Embryonic facial prominence (tissue), 1 donor: ENCODE measurements around the gene HLCS.

Source experiments
- DNase-seq: peaks from one replicate; pipeline ENCODE4 v3.0.0-alpha.2; 2016; ENCODE audit errors: extremely low spot score

HLCS gene

DNA sequence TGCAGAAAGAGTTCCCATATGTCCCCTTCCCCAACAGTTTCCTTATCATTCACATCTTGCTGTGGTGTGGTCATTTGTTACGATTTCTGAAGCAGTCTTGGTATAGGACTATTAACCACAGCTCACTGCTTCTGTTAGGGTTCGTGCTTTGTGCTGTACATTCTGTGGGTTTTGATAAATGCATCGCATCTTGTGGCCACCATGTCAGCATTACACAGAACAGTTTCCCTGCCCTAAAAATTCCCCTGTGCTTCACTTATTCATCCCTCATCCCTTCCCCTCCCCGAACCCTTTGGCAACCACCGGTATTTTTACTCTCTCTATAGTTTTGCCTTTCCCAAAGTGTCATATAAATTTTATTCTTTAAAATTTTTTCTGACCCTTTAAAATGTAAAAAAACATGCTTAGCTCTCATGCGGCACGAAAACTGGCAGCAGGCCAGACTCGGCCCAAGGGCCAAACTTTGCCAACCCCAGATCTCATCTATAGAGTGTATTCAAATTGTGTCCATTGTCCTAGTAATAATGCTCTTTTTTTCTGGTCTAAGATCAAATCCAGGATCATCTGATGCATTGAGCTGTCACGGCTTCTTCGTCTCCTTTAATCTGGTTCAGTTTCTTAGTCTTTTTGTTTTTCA, 189.4 kb downstream of the HLCS start:
- no peak for DNase-seq

GRCh38 chr21:36773995-36774394, 192.5 kb downstream of the HLCS start:
- DNase-seq: no peak

GRCh38 chr21:36773117-36773516, 193.4 kb downstream of the HLCS start:
- DNase-seq: no peak

GRCh38 chr21:36769051-36769839, 197.2 kb downstream of the HLCS start:
- no peak for DNase-seq

DNA sequence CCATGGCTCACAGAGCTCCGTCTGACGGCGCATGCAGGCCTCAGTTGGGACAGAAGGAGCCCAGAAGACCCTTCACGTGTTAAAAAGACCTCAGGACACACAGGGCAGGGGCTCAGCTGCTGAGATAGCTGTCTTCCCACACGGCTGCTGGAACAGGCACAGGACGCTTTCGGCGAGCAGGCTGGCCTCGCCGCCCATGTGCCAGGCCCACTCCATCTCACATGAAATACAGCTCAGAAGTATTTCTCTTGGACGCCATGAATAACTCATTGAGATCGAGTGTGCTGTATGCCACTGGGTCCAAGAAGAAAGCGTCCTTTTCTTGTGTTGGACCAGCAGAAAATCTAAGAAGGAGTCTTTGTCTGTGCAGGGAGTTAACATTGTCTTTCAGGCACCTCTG, 198.0 kb downstream of the HLCS start:
- DNase-seq: no peak

GRCh38 chr21:36767096-36767495, 199.4 kb downstream of the HLCS start:
- DNase-seq: no peak

GRCh38 chr21:36766511-36766910, 200.0 kb downstream of the HLCS start:
- no peak for DNase-seq

DNA sequence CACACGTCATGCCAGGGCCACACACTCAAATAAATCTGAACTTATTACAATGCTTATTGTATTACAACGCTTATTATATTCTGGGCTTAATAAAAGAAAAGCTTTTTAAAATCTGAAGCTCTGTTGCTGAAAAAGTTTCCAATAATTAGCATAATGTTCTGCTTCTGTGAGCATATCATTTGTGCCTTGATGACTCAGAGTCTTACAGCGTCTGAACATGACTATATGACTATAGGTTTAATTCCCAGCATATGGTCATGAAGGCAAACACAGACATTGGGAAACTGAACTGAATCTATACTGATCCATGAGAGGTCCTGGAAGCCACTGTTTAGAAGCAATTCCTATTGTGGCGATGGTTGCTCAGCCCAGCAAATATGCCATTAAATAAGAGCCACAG, 201.2 kb downstream of the HLCS start:
- DNase-seq: no peak

DNA sequence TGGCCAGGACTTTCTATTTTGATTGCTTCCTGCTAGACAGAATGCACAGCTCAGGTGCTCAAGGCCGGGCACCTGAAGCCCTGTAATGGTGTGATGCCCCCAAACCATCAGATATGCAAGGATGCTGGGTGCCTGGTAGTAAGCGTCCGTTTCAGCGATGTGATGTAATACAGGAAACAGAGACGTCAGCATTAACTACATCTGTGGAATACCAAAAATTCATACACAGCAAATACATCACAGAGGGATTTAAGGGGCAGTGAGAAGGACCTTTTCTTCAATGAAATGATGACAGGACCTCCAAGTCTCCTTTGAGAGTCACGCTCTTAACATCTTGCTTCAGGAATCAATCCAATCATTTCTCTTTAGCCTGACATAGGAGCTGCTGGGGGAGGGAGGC, 203.2 kb downstream of the HLCS start:
- no peak for DNase-seq

DNA sequence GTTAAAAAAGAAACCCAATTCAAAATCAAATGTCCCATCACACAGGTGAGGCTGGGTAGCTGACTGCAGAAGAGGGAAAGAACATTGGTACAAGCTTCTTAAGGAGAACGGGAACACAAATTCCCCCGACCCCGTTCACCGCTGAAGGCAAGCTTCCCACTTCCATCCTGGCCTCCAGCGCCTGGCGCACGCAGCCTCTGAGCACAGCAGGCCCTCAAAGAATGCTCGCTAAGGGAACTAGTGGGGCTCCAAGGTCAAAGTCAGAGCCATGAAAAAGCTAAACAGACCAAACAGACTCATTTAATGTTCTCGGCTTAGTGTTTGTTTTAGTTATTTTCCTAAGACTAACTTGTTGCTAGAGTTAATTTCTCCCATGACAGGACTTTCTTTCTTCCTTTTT, 203.8 kb downstream of the HLCS start:
- DNase-seq: no peak

- DNase-seq: no peak
Measured at GRCh38 chr21:36761685-36762084, 204.8 kb downstream of the HLCS start.

DNA sequence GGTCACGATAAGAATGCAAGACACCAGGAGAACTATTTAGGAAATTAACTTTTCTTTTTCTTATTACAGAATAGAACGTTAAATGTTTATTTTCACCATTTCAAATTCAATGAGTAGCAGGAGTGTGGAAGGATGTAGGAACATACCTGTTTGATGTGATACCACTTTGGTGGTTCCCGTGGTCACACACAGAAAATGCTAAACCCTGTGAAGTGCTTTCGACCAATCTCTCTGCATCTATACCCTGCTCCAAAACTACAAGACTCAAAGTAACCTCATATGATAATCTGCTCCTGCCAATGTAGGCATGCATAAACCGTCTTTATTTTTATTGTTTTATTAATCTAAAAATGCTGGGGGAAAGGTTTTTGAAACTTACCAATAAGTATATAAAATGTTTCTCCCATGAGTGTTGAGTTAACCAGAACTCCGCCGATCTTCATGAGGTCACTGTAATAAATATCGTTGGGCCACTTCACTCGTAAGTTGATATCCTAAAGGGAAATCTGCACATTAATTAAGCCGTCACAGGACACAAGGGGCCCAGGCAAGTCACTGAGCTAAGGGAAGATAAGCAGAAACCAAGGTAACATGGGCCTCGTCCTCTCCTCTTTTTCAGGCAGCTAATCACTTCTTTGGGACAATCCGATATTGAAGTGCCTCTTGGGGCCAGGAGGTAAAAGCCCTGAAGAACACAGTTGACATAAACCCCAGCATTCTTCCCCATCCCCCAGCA, 207.0 kb downstream of the HLCS start:
- no peak for DNase-seq

DNA sequence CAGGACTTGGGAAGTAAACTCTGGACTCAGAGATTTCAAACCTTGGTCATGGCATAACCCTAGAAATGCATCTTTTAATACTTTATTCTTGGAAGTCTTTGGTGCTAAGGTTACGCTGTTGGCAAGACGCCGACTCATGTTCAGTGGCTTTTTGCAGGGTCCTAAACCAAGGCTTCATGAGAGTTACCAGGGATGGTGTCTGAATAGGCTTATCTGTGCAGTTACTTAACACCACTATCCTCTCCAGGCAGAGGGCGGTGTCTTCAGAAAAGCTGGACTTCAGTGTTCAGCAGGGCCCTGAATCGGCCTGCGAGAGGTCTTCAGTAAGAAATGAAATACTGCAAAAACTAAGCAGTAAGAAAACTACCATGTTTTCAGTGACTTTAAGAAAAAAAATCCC, 209.3 kb downstream of the HLCS start:
- no peak for DNase-seq

GRCh38 chr21:36756527-36756926, 209.9 kb downstream of the HLCS start:
- DNase-seq: no peak

DNA sequence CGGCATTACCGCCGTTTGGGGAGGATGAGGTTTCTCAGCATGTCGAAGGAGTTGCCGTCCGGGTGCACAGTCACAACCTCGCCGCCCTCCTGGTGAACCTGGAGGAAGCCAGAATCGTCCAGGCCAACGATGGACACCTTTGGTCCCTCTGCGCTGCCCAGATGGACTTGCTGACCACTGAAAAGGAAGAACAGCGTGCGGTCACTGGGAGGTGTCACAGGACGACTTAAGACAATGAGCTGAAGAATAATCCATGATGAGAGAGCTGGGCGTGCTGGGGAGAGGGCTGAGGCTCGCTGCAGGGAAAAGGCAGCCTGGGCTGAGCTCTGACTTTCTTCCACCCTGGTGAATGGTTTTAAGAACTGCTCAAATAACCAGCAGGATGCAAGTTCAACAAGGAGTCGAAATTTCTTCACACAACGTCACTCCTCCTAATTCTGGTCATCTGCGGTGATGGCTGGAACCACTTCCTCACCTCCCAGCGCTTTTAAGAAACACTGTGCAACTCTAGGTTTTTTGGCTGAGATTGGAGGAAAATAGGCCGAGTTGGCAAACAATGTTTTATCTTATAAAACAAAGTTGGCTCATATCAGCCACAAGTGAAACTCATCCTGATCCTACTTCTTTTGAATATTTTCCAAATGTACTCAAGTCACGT, 212.1 kb downstream of the HLCS start:
- no peak for DNase-seq

DNA sequence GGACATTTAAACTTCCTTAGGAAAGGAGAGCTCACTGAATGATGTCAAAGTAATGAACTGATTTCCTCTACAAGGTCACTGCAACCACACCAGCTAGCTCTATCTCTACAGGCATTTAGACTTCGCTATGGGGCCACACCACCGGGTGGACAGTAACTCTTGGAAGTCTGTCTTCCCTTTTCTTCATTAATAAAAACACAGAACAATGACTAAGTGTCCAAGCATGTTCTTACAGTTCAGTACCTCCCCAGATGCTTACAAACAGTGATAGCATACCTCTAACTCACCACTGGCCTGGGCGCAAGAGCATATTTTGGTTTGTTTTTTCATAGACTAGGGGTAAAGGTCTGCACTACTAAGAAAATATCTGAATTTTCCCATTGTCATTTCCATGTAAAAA, 212.9 kb downstream of the HLCS start:
- DNase-seq: no peak

DNA sequence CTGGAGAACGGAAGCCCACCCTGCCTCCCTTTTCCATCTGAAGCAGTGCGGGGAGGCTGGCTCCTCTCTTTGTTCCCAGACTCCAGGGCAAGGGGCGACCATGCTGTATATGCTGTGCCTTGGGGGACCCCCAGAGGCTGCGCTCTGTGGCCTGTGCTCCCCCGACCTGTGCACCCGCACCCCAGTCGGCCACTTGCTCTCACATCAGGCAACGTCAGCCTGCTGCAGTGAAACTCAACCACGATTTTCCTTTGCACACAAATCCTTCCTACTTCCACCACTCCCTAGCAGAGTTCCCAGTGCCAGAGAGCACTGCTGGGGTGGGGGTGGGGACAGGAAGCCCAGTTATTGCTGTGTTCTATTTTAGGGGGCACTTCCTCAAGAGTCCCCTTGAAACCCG, 215.1 kb downstream of the HLCS start:
- DNase-seq: no peak

- no peak for DNase-seq
Measured at GRCh38 chr21:36750576-36750959, 215.9 kb downstream of the HLCS start.

DNA sequence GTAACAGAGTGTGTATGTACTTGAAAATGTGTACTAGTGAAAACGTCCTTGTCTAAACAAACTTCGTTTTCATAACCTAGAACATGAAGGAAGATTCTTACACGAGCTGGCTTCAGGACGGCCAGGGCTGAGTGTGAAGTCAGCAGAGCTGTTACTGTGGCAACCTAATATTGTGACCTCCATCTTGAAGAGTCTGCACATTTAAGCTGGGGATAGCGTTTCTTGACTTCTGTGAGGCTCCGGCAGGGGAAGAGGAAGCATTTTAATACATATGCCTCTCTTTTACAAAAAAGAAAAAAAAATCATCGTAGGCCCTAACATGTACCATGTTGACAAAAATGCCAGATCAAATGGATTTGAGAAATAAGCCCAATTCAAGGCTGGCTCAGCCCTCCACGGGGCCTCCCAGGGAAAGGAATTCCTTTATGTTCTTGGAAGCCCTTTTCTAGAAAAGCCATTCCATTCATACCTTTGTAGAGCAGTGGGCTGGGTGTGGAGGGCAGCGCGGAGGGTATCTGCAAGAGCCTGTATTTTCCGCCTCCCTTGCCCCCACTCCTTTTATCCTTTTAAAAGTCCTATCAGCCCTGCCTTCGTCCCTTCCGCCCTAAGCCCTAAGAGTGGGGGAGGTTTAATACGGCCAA, 216.4 kb downstream of the HLCS start:
- DNase-seq: peak; percentile 76

- no peak for DNase-seq
Measured at GRCh38 chr21:36747815-36748383, 218.6 kb downstream of the HLCS start.

- no peak for DNase-seq
Measured at GRCh38 chr21:36747041-36747814, 219.2 kb downstream of the HLCS start.
